IMR-90 (cell line): Measurements from ENCODE around the gene INSYN2A.
A peak's percentile ranks its signal among the peaks of the same experiment; 100 is the strongest.

Experiments used
- BHLHE40 ChIP-seq: fragments of 150-350 bp; IDR thresholded peaks from 2 replicates; pipeline ENCODE4 v1.6.1; 2016; ENCODE audit warnings: mild to moderate bottlenecking, low read depth, low read length
- CHD1 ChIP-seq: IDR thresholded peaks from 2 replicates; pipeline ENCODE4 v1.6.1; 2012; ENCODE audit warnings: low read depth, low read length, improper control_type of control experiment
- CTCF ChIP-seq: conservative IDR thresholded peaks from 2 replicates; pipeline ENCODE4 v1.5.1; 2012; ENCODE audit warnings: mild to moderate bottlenecking, low read depth, low read length, improper control_type of control experiment
- ELK1 ChIP-seq: fragments of 150-350 bp; IDR thresholded peaks from 2 replicates; pipeline ENCODE4 v1.6.1; 2016; ENCODE audit warnings: low read depth, mild to moderate bottlenecking, low read length, moderate library complexity, borderline replicate concordance
- FOS ChIP-seq: fragments of 150-350 bp; IDR thresholded peaks from 2 replicates; pipeline ENCODE4 v1.6.1; 2016; ENCODE audit warnings: low read depth, low read length
- MAFK ChIP-seq: IDR thresholded peaks from 2 replicates; pipeline ENCODE4 v1.6.1; 2012; ENCODE audit warnings: low read depth, low read length, improper control_type of control experiment
- MXI1 ChIP-seq: IDR thresholded peaks from 2 replicates; pipeline ENCODE4 v1.6.1; 2012; ENCODE audit warnings: low read depth, mild to moderate bottlenecking, low read length, moderate library complexity, borderline replicate concordance
- POLR2A ChIP-seq: IDR thresholded peaks from 2 replicates; pipeline ENCODE4 v1.6.1; 2012; ENCODE audit warnings: mild to moderate bottlenecking, low read depth, low read length
- RAD21 ChIP-seq: IDR thresholded peaks from 2 replicates; pipeline ENCODE4 v1.6.1; 2012; ENCODE audit warnings: low read length, improper control_type of control experiment
- RFX5 ChIP-seq: IDR thresholded peaks from 2 replicates; pipeline ENCODE4 v1.8.0; 2012; ENCODE audit warnings: low read depth, mild to moderate bottlenecking, low read length, moderate library complexity

GRCh38 chr10:127198307-127198706 is 1.9 kb upstream of the INSYN2A start:
- TF ChIP-seq RAD21 (no peak), CTCF (0 out of 2 replicates have a peak, but pooled peaks have one; percentile 8), MAFK (no peak), BHLHE40 (no peak), RFX5 (no peak), CHD1 (no peak), FOS (no peak), POLR2A (no peak), ELK1 (no peak), MXI1 (no peak)
